ENCODE results near the gene ZNF362. TPM values are rescaled to one million over a fixed set of nuclear protein-coding genes. Genes with fewer than 3 reads are reported as not detected.

Gene ZNF362
- total and polyA plus RNA-seq, 10 of the 15 experiments (the other 5 are each of a cell fraction or from before 2014, with no cell fraction given), result 0.74 to 22.8 (median 7.4) TPM

DNA sequence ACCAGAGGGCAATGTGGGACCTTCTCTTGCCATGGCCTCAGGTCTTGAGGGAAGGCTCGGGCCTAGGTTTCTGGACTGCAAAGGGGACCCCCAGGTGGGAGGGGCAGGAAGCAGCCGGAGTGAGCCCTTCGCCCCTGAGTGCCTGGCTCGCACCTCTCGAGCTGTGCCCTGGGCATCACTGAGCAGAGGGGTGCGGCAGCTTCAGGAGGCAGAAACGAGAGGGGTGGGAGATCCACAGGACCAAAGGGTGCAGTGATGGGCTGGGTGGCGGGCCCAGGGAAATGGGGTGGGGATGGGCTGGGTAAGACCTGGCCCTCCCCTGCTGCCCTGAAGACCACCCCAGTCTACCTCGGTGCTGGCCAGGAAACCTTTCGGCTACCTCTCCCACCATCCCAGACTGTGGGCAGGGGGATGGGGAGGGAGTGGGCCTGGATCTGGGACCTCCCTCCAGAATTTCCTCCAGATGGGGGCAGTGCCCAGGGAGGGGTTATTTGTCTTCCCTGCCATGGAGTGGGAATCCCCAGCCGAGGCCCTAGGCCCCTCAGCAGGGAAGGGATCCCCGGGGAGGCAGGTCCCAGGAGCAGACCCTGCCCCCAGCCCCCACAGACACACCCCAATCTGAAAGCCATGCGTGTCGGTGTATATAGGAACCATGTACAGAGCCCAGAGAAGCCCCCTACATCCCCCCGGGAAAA is 43.3 kb downstream of the ZNF362 start:
- FAIRE-seq (no peak), ATAC-seq (no peak), DNase-seq (ENCODE audit: low read depth, low spot score) (no peak)
- H3K27ac ChIP-seq (ENCODE audit: control insufficient read depth, insufficient read depth), result no peak overlapping the region
- ChIA-PET POLR2A (no interaction called here), CTCF (interaction anchor here (1.6 to 7.8 kb wide), 4 partner anchors 16 to 186 kb away, joined by 3 to 239 read pairs (median 5); partner anchors contain the start of gene ZSCAN20), SMC1A (ENCODE audit: uncharacterized antibody, unreplicated experiment) (interaction anchor here (7.5 kb wide), 1 partner anchor 171 kb away, joined by 149 read pairs; the partner anchor contains the start of gene ZSCAN20), RAD21 (ENCODE audit: unreplicated experiment) (no interaction called here)
- no peaks in the 10 kb centered on the region for H3K4me1 ChIP-seq (ENCODE audit: control insufficient read depth, insufficient read depth, low read length)
- H3K4me3 ChIP-seq, result no peak overlapping the region
- H3K27me3 ChIP-seq (replicated peaks in 1 of 2; ENCODE audit: control insufficient read depth in 2 of 2, insufficient read depth in 2 of 2, low read length in 1 of 2), result no peaks in the 10 kb centered on the region
- no peaks in the 10 kb centered on the region for H4K20me1 ChIP-seq (ENCODE audit: control insufficient read depth, insufficient read depth)
- TF ChIP-seq, protein P1, sequence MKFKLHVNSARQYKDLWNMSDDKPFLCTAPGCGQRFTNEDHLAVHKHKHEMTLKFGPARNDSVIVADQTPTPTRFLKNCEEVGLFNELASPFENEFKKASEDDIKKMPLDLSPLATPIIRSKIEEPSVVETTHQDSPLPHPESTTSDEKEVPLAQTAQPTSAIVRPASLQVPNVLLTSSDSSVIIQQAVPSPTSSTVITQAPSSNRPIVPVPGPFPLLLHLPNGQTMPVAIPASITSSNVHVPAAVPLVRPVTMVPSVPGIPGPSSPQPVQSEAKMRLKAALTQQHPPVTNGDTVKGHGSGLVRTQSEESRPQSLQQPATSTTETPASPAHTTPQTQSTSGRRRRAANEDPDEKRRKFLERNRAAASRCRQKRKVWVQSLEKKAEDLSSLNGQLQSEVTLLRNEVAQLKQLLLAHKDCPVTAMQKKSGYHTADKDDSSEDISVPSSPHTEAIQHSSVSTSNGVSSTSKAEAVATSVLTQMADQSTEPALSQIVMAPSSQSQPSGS (IDR thresholded peaks at IDR 0.05; ENCODE audit: low read length), result no peak
- TF ChIP-seq EZH2 (IDR thresholded peaks at IDR 0.05; ENCODE audit: borderline replicate concordance, control insufficient read depth, low read depth, low read length), result no peak
- WGBS (ENCODE audit: insufficient coverage, insufficient replicate concordance, low lambda C conversion rate, missing lambda C conversion rate), result 72% methylated on average over 13 of the region's 15 CpGs
- in situ Hi-C loops (cut with MboI), result loop anchor here (5.0 kb wide), 3 partner anchors 68 to 313 kb away; no protein-coding TSS in a partner anchor
- intact Hi-C loops (cut with micrococcal nuclease; ENCODE audit: unreplicated experiment), result loop anchor here (5.0 kb wide), 2 partner anchors 162 to 187 kb away; no protein-coding TSS in a partner anchor
- H3K36me3 ChIP-seq (ENCODE audit: control insufficient read depth in 2 of 2, insufficient read depth in 2 of 2, low read length in 1 of 2), result peaks cover 0 to 3% of the 10 kb centered on the region in 2 experiments; a peak in 2 of 4 replicates
- no peak overlapping the region for H3K4me2 ChIP-seq (ENCODE audit: control insufficient read depth, insufficient read depth)
- no TSS peak for BruUV-seq (replicated peaks)
- H3K79me2 ChIP-seq (ENCODE audit: control insufficient read depth, insufficient read depth, low read length), result no peaks in the 10 kb centered on the region
- H2AFZ ChIP-seq (ENCODE audit: control insufficient read depth, low read depth, low read length), result no peak overlapping the region
- H3K9me3 ChIP-seq (replicated peaks; ENCODE audit: control insufficient read depth, insufficient read depth, low read length), result no peaks in the 10 kb centered on the region
- H3K9ac ChIP-seq (ENCODE audit: control insufficient read depth, insufficient read depth, low read length), result no peak overlapping the region

GRCh38 chr1:33300673-33301072 is 44.4 kb downstream of the ZNF362 start:
- in situ Hi-C loops (cut with MboI) (no loop called here), intact Hi-C loops (cut with micrococcal nuclease; ENCODE audit: unreplicated experiment) (no loop called here)
- DNase-seq (ENCODE audit: low read depth, low spot score) (no peak), ATAC-seq (no peak), FAIRE-seq (no peak)
- ChIA-PET CTCF (interaction anchor here (0.7 to 1.5 kb wide), 2 partner anchors 157 to 313 kb away, joined by 3 to 6 read pairs; no protein-coding TSS in a partner anchor), POLR2A (no interaction called here), RAD21 (ENCODE audit: unreplicated experiment) (no interaction called here), SMC1A (ENCODE audit: uncharacterized antibody, unreplicated experiment) (no interaction called here)
- 73% methylated on average over 5 of the region's 5 CpGs for WGBS (ENCODE audit: insufficient coverage, insufficient replicate concordance, low lambda C conversion rate, missing lambda C conversion rate)
- H3K4me1 ChIP-seq (ENCODE audit: control insufficient read depth, insufficient read depth, low read length), result no peaks in the 10 kb centered on the region
- no peaks in the 10 kb centered on the region for H3K9me3 ChIP-seq (replicated peaks; ENCODE audit: control insufficient read depth, insufficient read depth, low read length)
- no peak overlapping the region for H3K9ac ChIP-seq (ENCODE audit: control insufficient read depth, insufficient read depth, low read length)
- H2AFZ ChIP-seq (ENCODE audit: control insufficient read depth, low read depth, low read length), result no peak overlapping the region
- no peaks in the 10 kb centered on the region for H3K79me2 ChIP-seq (ENCODE audit: control insufficient read depth, insufficient read depth, low read length)
- no peaks in the 10 kb centered on the region for H3K27me3 ChIP-seq (replicated peaks in 1 of 2; ENCODE audit: control insufficient read depth in 2 of 2, insufficient read depth in 2 of 2, low read length in 1 of 2)
- TF ChIP-seq SREBF2 (IDR thresholded peaks at IDR 0.05; ENCODE audit: low read length) (no peak), ELK1 (IDR thresholded peaks at IDR 0.05; ENCODE audit: low read depth, low read length) (no peak), BRCA1 (IDR thresholded peaks at IDR 0.05; ENCODE audit: low read depth, low read length) (no peak)
- H3K27ac ChIP-seq (ENCODE audit: control insufficient read depth, insufficient read depth), result no peak overlapping the region
- peaks cover 0 to 3% of the 10 kb centered on the region in 2 experiments; a peak in 2 of 4 replicates for H3K36me3 ChIP-seq (ENCODE audit: control insufficient read depth in 2 of 2, insufficient read depth in 2 of 2, low read length in 1 of 2)
- no peak overlapping the region for H3K4me2 ChIP-seq (ENCODE audit: control insufficient read depth, insufficient read depth)
- BruUV-seq (replicated peaks), result no TSS peak
- no peaks in the 10 kb centered on the region for H4K20me1 ChIP-seq (ENCODE audit: control insufficient read depth, insufficient read depth)
- no peak overlapping the region for H3K4me3 ChIP-seq

Measured in GM12878 (cell line).